Measurements from ENCODE around the gene COG5.

The COG5 gene

GRCh38 chr7:107593025-107593410 lies 29.3 kb upstream of the COG5 start (continued):
- TF ChIP-seq WT1 (tag by site-specific recombination; IDR thresholded peaks at IDR 0.05) (no peak), ZNF777 (tag by site-specific recombination; IDR thresholded peaks at IDR 0.05; ENCODE audit: borderline replicate concordance) (no peak)

GRCh38 chr7:107592361-107593024 lies 28.8 kb upstream of the COG5 start:
- no peak overlapping the region for H3K4me3 ChIP-seq (ENCODE audit: low read depth, low read length)
- H3K36me3 ChIP-seq (ENCODE audit: control insufficient read depth in 2 of 2, insufficient read depth in 1 of 2, low read length in 2 of 2), result peaks cover 0 to 3% of the 10 kb centered on the region in 2 experiments; a peak in 2 of 3 replicates
- no peaks in the 10 kb centered on the region for H3K9me3 ChIP-seq (ENCODE audit: control insufficient read depth, insufficient read depth, low read depth, low read length)
- ChIA-PET POLR2A (no interaction called here), CTCF (no interaction called here)
- peaks cover 2% of the 10 kb centered on the region for H3K4me1 ChIP-seq (ENCODE audit: control insufficient read depth, insufficient read depth, low read length)
- H3K27ac ChIP-seq (ENCODE audit: extremely low read depth, low read depth, low read length), result no peak overlapping the region
- TF ChIP-seq ZNF76 (tag by site-specific recombination; IDR thresholded peaks at IDR 0.05; ENCODE audit: borderline replicate concordance, low read depth), result no peak
- TF ChIP-seq SP3 (tag by site-specific recombination; IDR thresholded peaks at IDR 0.05), result no peak
- TF ChIP-seq ZNF658 (tag by site-specific recombination; IDR thresholded peaks at IDR 0.05), result no peak

GRCh38 chr7:107591421-107591820 lies 27.7 kb upstream of the COG5 start:
- CTCF ChIA-PET, result interaction anchor here (0.6 to 0.7 kb wide), 2 partner anchors 10 to 49 kb away, joined by 3 to 4 read pairs; no protein-coding TSS in a partner anchor
- H3K27ac ChIP-seq (ENCODE audit: extremely low read depth, low read depth, low read length), result no peak overlapping the region
- no peaks in the 10 kb centered on the region for H3K9me3 ChIP-seq (ENCODE audit: control insufficient read depth, insufficient read depth, low read depth, low read length)
- no peak for TF ChIP-seq ZNF223 (tag by site-specific recombination; IDR thresholded peaks at IDR 0.05)
- TF ChIP-seq ZNF48 (tag by site-specific recombination; IDR thresholded peaks at IDR 0.05), result no peak
- H3K4me3 ChIP-seq (ENCODE audit: low read depth, low read length), result no peak overlapping the region
- POLR2A ChIA-PET, result no interaction called here
- no peaks in the 10 kb centered on the region for H3K4me1 ChIP-seq (ENCODE audit: control insufficient read depth, insufficient read depth, low read length)
- peaks cover 0 to 7% of the 10 kb centered on the region in 2 experiments; a peak in 2 of 3 replicates for H3K36me3 ChIP-seq (ENCODE audit: control insufficient read depth in 2 of 2, insufficient read depth in 1 of 2, low read length in 2 of 2)

- CTCF ChIA-PET, result no interaction called here
These were observed 24.9 kb upstream of the COG5 start for GRCh38 chr7:107588529-107589130.

More at GRCh38 chr7:107588529-107589130, 24.9 kb upstream of the COG5 start:
- no peak overlapping the region for H3K27ac ChIP-seq (ENCODE audit: extremely low read depth, low read depth, low read length)
- no peak overlapping the region for H3K4me3 ChIP-seq (ENCODE audit: low read depth, low read length)
- no peaks in the 10 kb centered on the region for H3K4me1 ChIP-seq (ENCODE audit: control insufficient read depth, insufficient read depth, low read length)
- H3K36me3 ChIP-seq (ENCODE audit: control insufficient read depth in 2 of 2, insufficient read depth in 1 of 2, low read length in 2 of 2), result peaks cover 0 to 16% of the 10 kb centered on the region in 2 experiments; a peak in 1 of 3 replicates
- no peak for TF ChIP-seq ZNF791 (tag by site-specific recombination; IDR thresholded peaks at IDR 0.05)
- no peak for TF ChIP-seq ZIC2 (tag by site-specific recombination; IDR thresholded peaks at IDR 0.05)
- TF ChIP-seq ZNF645 (tag by site-specific recombination; IDR thresholded peaks at IDR 0.05), result no peak
- no peak for TF ChIP-seq EGR2 (tag by site-specific recombination; IDR thresholded peaks at IDR 0.05; ENCODE audit: low read depth)
- no peak for TF ChIP-seq GLI2 (tag by site-specific recombination; IDR thresholded peaks at IDR 0.05; ENCODE audit: borderline replicate concordance, low read depth)
- no peak for TF ChIP-seq ZNF510 (tag by site-specific recombination; IDR thresholded peaks at IDR 0.05; ENCODE audit: insufficient replicate concordance)
- no peak for TF ChIP-seq ZNF488 (tag by site-specific recombination; IDR thresholded peaks at IDR 0.05)
- no peak for TF ChIP-seq HOXA7 (CRISPR knock-in tag; IDR thresholded peaks at IDR 0.05; ENCODE audit: borderline replicate concordance)
- TF ChIP-seq ZNF580 (tag by site-specific recombination; IDR thresholded peaks at IDR 0.05), result no peak
- no peak for TF ChIP-seq ZNF324 (tag by site-specific recombination; IDR thresholded peaks at IDR 0.05)
- TF ChIP-seq FEZF1 (tag by site-specific recombination; IDR thresholded peaks at IDR 0.05), result no peak
- no peak for TF ChIP-seq ZBTB10 (tag by site-specific recombination; IDR thresholded peaks at IDR 0.05)
- H3K9me3 ChIP-seq (ENCODE audit: control insufficient read depth, insufficient read depth, low read depth, low read length), result no peaks in the 10 kb centered on the region
- POLR2A ChIA-PET, result no interaction called here

All from HEK293 (cell line).